NOMO-1 treated with dmso at 0.1 percent for 144 hours (cell line): Measurements from ENCODE around the gene MED29.

Experiments used
- DNase-seq: peaks from one replicate; lab custom pipeline; 2025; ENCODE audit not compliant: unreplicated experiment; lab: John Stamatoyannopoulos, UW

Gene MED29

GRCh38 chr19:39426170-39426569 is 35.0 kb downstream of the MED29 start:
- DNase-seq = no peak

- no peak for DNase-seq
Observed at GRCh38 chr19:39427707-39428106, 36.5 kb downstream of the MED29 start.

GRCh38 chr19:39428283-39429112 is 37.3 kb downstream of the MED29 start:
- DNase-seq = no peak

GRCh38 chr19:39430675-39431593 is 39.8 kb downstream of the MED29 start:
- DNase-seq = peak; percentile 83

GRCh38 chr19:39432677-39433025 is 41.5 kb downstream of the MED29 start:
- no peak for DNase-seq

- no peak for DNase-seq
Observed at GRCh38 chr19:39433480-39434079, 42.4 kb downstream of the MED29 start.

- no peak for DNase-seq
Observed at GRCh38 chr19:39434123-39435076, 43.2 kb downstream of the MED29 start.

- DNase-seq = peak; percentile 98
Observed at GRCh38 chr19:39435499-39436349, 44.5 kb downstream of the MED29 start, which contains the start of gene RPS16. Gene RPS16, minus strand, starts transcription at chr19:39435949. Its CDS starts 54 bp downstream, at chr19:39435895.

GRCh38 chr19:39436350-39436716 is 45.2 kb downstream of the MED29 start:
- DNase-seq = no peak

GRCh38 chr19:39438270-39438934 is 47.2 kb downstream of the MED29 start:
- DNase-seq = no peak

GRCh38 chr19:39444598-39445195 is 53.5 kb downstream of the MED29 start:
- DNase-seq = no peak

- DNase-seq = peak; percentile 96
Observed at GRCh38 chr19:39445196-39446111, 54.3 kb downstream of the MED29 start, which contains the start of gene SUPT5H. Gene SUPT5H, plus strand, starts transcription at chr19:39445582. Its CDS starts 309 bp downstream, at chr19:39445891.

GRCh38 chr19:39446365-39447084 is 55.3 kb downstream of the MED29 start:
- no peak for DNase-seq

GRCh38 chr19:39448271-39448670 is 57.1 kb downstream of the MED29 start:
- DNase-seq = peak; percentile 10

- no peak for DNase-seq
Observed at GRCh38 chr19:39449116-39449797, 58.1 kb downstream of the MED29 start.
